HepG2 (cell line): ENCODE results near the gene SMOC1. TPM values are rescaled to one million over a fixed set of nuclear protein-coding genes. Genes with fewer than 3 reads are reported as not detected.

Source experiments
- ATAC-seq: fragments of 200-7000 bp; cut with Tn5 transposase; 3 replicates; pipeline ENCODE4 v1.9.1; 2020; ENCODE audit warnings: mild to moderate bottlenecking, moderate library complexity
- BruUV-seq: library from RNA; stranded (reverse); fragments of 400-500 nt; replicated peaks from 2 replicates; lab custom pipeline; 2021; lab: Mats Ljungman, UMichigan
- CTCF ChIA-PET: fragments of 300-600 bp; formaldehyde crosslinking; extraction: SDS; loops from one replicate; lab custom pipeline; 2021; ENCODE audit warnings: low total read pairs, inconsistent platforms, low intra/inter-chr PET ratio; lab: Yijun Ruan, JAX
- POLR2A ChIA-PET: fragments of 350-600 bp; sonication (Branson Sonifier 250); formaldehyde crosslinking; loops from one replicate; lab custom pipeline; 2020; ENCODE audit warnings: antibody characterized with exemption, inconsistent platforms; lab: Yijun Ruan, JAX
- DNase-seq: peaks from one replicate; pipeline ENCODE4 v3.0.0-alpha.2; 2015; ENCODE audit warnings: low spot score
- FAIRE-seq: peaks from 3 replicates; lab custom pipeline; 2011; peaks lifted over from hg19 to GRCh38; lab: Jason Lieb, UNC
- H2AFZ ChIP-seq: one replicate; pipeline ENCODE4 v1.6.1; 2011; ENCODE audit warnings: low read length, inconsistent platforms
- H3K27ac ChIP-seq: fragments of 300-600 bp; 3 replicates; pipeline ENCODE4 v1.8.0; 2011; ENCODE audit warnings: mixed run types, mild to moderate bottlenecking, mixed read lengths, low read length, inconsistent platforms; ENCODE audit not compliant: insufficient read depth; ENCODE audit errors: extremely low read length
- H3K27me3 ChIP-seq, 2 experiments: fragments of 200-600 bp in 1 of 2; 2 replicates in 1 of 2; 3 replicates in 1 of 2; pipeline versions ENCODE4 v1.6.0 to v1.8.0; 2011; ENCODE audit warnings: low read length in 2 of 2, mild to moderate bottlenecking in 2 of 2, moderate library complexity in 2 of 2, inconsistent platforms in 1 of 2; ENCODE audit not compliant: insufficient read depth in 2 of 2, control insufficient read depth in 1 of 2
- H3K36me3 ChIP-seq, 2 experiments: fragments of 200-600 bp in 1 of 2; replicated peaks in 1 of 2; 2 replicates in 1 of 2; 3 replicates in 1 of 2; pipeline versions ENCODE4 v1.5.1 to v1.8.0; 2011; ENCODE audit warnings: low read length in 2 of 2, inconsistent platforms in 1 of 2; ENCODE audit not compliant: insufficient read depth in 2 of 2, control insufficient read depth in 1 of 2
- H3K4me1 ChIP-seq: 2 replicates; pipeline ENCODE4 v1.5.1; 2012; ENCODE audit warnings: low read length, inconsistent platforms; ENCODE audit not compliant: insufficient read depth
- H3K4me2 ChIP-seq: 2 replicates; pipeline ENCODE4 v1.6.0; 2011; ENCODE audit warnings: low read depth, low read length, inconsistent platforms
- H3K4me3 ChIP-seq, 3 experiments: fragments of 200-600 bp in 1 of 3; sonication (generic), shearing (Covaris generic) in 1 of 3; replicated peaks in 1 of 3; 2 replicates each; pipeline ENCODE4 v1.5.1; 2011 to 2016; ENCODE audit warnings: low read length in 3 of 3, inconsistent platforms in 2 of 3, low read depth in 2 of 3, mild to moderate bottlenecking in 2 of 3, control low read depth in 1 of 3, mixed read lengths in 1 of 3; ENCODE audit not compliant: insufficient read depth in 1 of 3
- H3K79me2 ChIP-seq: one replicate; pipeline ENCODE4 v1.6.1; 2011; ENCODE audit warnings: low read length, inconsistent platforms; ENCODE audit not compliant: insufficient read depth
- H3K9ac ChIP-seq: 2 replicates; pipeline ENCODE4 v1.6.0; 2011; ENCODE audit warnings: mild to moderate bottlenecking, low read depth, low read length, inconsistent platforms; ENCODE audit not compliant: insufficient read depth
- H3K9me3 ChIP-seq: 2 replicates; pipeline ENCODE4 v1.5.1; 2012; ENCODE audit warnings: mild to moderate bottlenecking, low read length
- H4K20me1 ChIP-seq: 2 replicates; pipeline ENCODE4 v1.6.0; 2011; ENCODE audit warnings: inconsistent platforms, mild to moderate bottlenecking, low read length, moderate library complexity; ENCODE audit not compliant: insufficient read depth
- BCLAF1 ChIP-seq: fragments of 450-650 bp; IDR thresholded peaks from 2 replicates; pipeline ENCODE4 v1.6.1; 2017; ENCODE audit warnings: mild to moderate bottlenecking
- CBFB ChIP-seq: sonication (generic); formaldehyde crosslinking; IDR thresholded peaks from 2 replicates; pipeline ENCODE4 v1.4.0; 2020; ENCODE audit warnings: missing genetic modification reagents
- CSRNP2 ChIP-seq: sonication (generic); formaldehyde crosslinking; conservative IDR thresholded peaks from 2 replicates; pipeline ENCODE4 v1.8.0; 2022; ENCODE audit warnings: low read depth, missing genetic modification reagents
- ELF1 ChIP-seq: sonication (generic); formaldehyde crosslinking; IDR thresholded peaks from 2 replicates; pipeline ENCODE4 v1.4.0; 2020; ENCODE audit warnings: missing genetic modification reagents
- HOXA3 ChIP-seq: sonication (generic); formaldehyde crosslinking; IDR thresholded peaks from 2 replicates; pipeline ENCODE4 v1.5.0; 2020; ENCODE audit warnings: missing genetic modification reagents
- ZNF292 ChIP-seq: sonication (generic); formaldehyde crosslinking; IDR thresholded peaks from 2 replicates; pipeline ENCODE4 v1.8.1; 2022; ENCODE audit warnings: mild to moderate bottlenecking, low read depth, missing genetic modification reagents, borderline replicate concordance
- ZNF546 ChIP-seq: sonication (generic); formaldehyde crosslinking; conservative IDR thresholded peaks from 2 replicates; pipeline ENCODE4 v1.8.1; 2023; ENCODE audit warnings: mild to moderate bottlenecking, missing genetic modification reagents
- ZNF687 ChIP-seq: sonication (generic); formaldehyde crosslinking; IDR thresholded peaks from 2 replicates; pipeline ENCODE4 v1.5.1; 2020; ENCODE audit warnings: mild to moderate bottlenecking, missing genetic modification reagents, moderate library complexity
- ZNF850 ChIP-seq: sonication (generic); formaldehyde crosslinking; conservative IDR thresholded peaks from 2 replicates; pipeline ENCODE4 v1.9.0; 2021; ENCODE audit warnings: mild to moderate bottlenecking, missing genetic modification reagents
- ZNF891 ChIP-seq: sonication (generic); formaldehyde crosslinking; IDR thresholded peaks from 2 replicates; pipeline ENCODE4 v1.5.0; 2020; ENCODE audit warnings: mild to moderate bottlenecking, missing genetic modification reagents
- WGBS: methylation state at CpG from one replicate; pipeline ENCODE4 v1.1.6; 2017; ENCODE audit warnings: low lambda C conversion rate; 5-methylcytosine and 5-hydroxymethylcytosine counted together
- in situ Hi-C: cut with HindIII; loops from 2 replicates; pipeline ENCODE4 v1.10.0; 2017; ENCODE audit warnings: low pct_unique_long_range_greater_than_20kb; ENCODE audit not compliant: extremely low pct_ligation_motif_present
- intact Hi-C: fragments of 100-400 bp; cut with micrococcal nuclease; formaldehyde crosslinking; loops from one replicate; pipeline ENCODE4 v1.10.0; 2022; ENCODE audit not compliant: unreplicated experiment
- polyA plus RNA-seq, 8 experiments: library from polyadenylated mRNA; depleted of rRNA in 3 of 8; stranded (reverse) in 7 of 8; unstranded in 1 of 8; fragments of >200 nt; fragmentation: Illumina TruSeq in 4 of 8; extraction: Trizol in 4 of 8; gene quantifications; 2 replicates each; pipeline versions ENCODE4 v1.2.1 to v1.2.3, GENCODE V29; 2011 to 2016; ENCODE audit warnings: low read depth in 4 of 8, missing spikeins in 1 of 8, mixed read lengths in 1 of 8; ENCODE audit not compliant: insufficient read depth in 1 of 8
- total RNA-seq, 5 experiments: library from RNA; depleted of rRNA; stranded (reverse); fragments of >200 nt; fragmentation: Illumina TruSeq; extraction: Trizol; gene quantifications; 2 replicates each; pipeline ENCODE4 v1.2.3, GENCODE V29; 2016; ENCODE audit warnings: low read depth in 1 of 5
- TF ChIP-seq, protein P1 (sequence below): sonication (generic); formaldehyde crosslinking; IDR thresholded peaks from 2 replicates; pipeline ENCODE4 v1.9.0; 2021; ENCODE audit warnings: missing genetic modification reagents, mild to moderate bottlenecking, borderline replicate concordance

Gene SMOC1
- total and polyA plus RNA-seq, 2 of the 13 experiments (the other 11 are each of a cell fraction or from before 2014, with no cell fraction given), result 17.8 to 35.6 TPM

- H4K20me1 ChIP-seq, result no peaks in the 10 kb centered on the region
- intact Hi-C loops, result no loop called here
- no peak overlapping the region for H3K4me3 ChIP-seq
- CTCF ChIA-PET, result no interaction called here
- H3K79me2 ChIP-seq, result no peaks in the 10 kb centered on the region
- no peak for FAIRE-seq
- ATAC-seq, result peak; percentile 40
- TF ChIP-seq BCLAF1 (no peak), CSRNP2 (no peak), HOXA3 (CRISPR knock-in tag) (no peak), ZNF687 (peak; percentile 12; the same call in 1 of the 2 replicates), CBFB (CRISPR knock-in tag) (no peak), ELF1 (CRISPR knock-in tag) (no peak), ZNF546 (CRISPR knock-in tag) (no peak), ZNF891 (CRISPR knock-in tag) (0 out of 2 replicates have a peak, but pooled peaks have one; percentile 25), ZNF850 (no peak), ZNF292 (CRISPR knock-in tag) (0 out of 2 replicates have a peak, but pooled peaks have one; percentile 21)
- TF ChIP-seq, protein P1, sequence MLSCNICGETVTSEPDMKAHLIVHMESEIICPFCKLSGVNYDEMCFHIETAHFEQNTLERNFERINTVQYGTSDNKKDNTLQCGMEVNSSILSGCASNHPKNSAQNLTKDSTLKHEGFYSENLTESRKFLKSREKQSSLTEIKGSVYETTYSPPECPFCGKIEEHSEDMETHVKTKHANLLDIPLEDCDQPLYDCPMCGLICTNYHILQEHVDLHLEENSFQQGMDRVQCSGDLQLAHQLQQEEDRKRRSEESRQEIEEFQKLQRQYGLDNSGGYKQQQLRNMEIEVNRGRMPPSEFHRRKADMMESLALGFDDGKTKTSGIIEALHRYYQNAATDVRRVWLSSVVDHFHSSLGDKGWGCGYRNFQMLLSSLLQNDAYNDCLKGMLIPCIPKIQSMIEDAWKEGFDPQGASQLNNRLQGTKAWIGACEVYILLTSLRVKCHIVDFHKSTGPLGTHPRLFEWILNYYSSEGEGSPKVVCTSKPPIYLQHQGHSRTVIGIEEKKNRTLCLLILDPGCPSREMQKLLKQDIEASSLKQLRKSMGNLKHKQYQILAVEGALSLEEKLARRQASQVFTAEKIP (CRISPR knock-in tag), result no peak
- in situ Hi-C loops, result no loop called here
- H3K9ac ChIP-seq, result no peak overlapping the region
- H2AFZ ChIP-seq, result no peak overlapping the region
- no TSS peak for BruUV-seq
- H3K4me2 ChIP-seq, result peak overlapping the region; percentile 31; the same call in 1 of the 2 replicates
- no peak for DNase-seq
- no peaks in the 10 kb centered on the region for H3K36me3 ChIP-seq
- H3K4me1 ChIP-seq, result peaks cover 46% of the 10 kb centered on the region
- WGBS, result 18% methylated on average over 9 of the region's 12 CpGs
- no peak overlapping the region for H3K27ac ChIP-seq
- H3K27me3 ChIP-seq, result peaks cover 2 to 22% of the 10 kb centered on the region in 2 experiments; a peak in 2 of 5 replicates
- peaks cover 9% of the 10 kb centered on the region for H3K9me3 ChIP-seq
- POLR2A ChIA-PET, result interaction anchor here (0.9 kb wide), 1 partner anchor 10 kb away, joined by 3 read pairs; no protein-coding TSS in a partner anchor
Observed at GRCh38 chr14:69860221-69860620, 19.0 kb upstream of the SMOC1 start.
